Vagina (tissue), 2 donors: ENCODE measurements around the gene SFI1.

Experiments
- POLR2A ChIP-seq, 2 donors: fragments of 450-650 bp; IDR thresholded peaks; one replicate each; pipeline ENCODE4 v1.6.1; 2017; ENCODE audit warnings: antibody characterized with exemption in 2 of 2, mild to moderate bottlenecking in 2 of 2, moderate library complexity in 2 of 2
- POLR2AphosphoS5 ChIP-seq, 2 donors: sonication (generic); formaldehyde crosslinking; IDR thresholded peaks; one replicate each; pipeline ENCODE4 v1.9.0; 2017; ENCODE audit warnings: antibody characterized with exemption in 2 of 2, mild to moderate bottlenecking in 2 of 2, low read depth in 1 of 2; ENCODE audit not compliant: insufficient read depth in 1 of 2
- TF ChIP-seq, protein P1 (sequence below), 3 experiments: fragments of 450-650 bp in 2 of 3; fragments of 200-600 bp in 1 of 3; sonication (generic) in 1 of 3; IDR thresholded peaks; one replicate each; pipeline ENCODE4 v1.5.1; 2017 to 2019; ENCODE audit warnings: antibody characterized with exemption in 3 of 3, mild to moderate bottlenecking in 2 of 3, moderate library complexity in 2 of 3

DNA sequence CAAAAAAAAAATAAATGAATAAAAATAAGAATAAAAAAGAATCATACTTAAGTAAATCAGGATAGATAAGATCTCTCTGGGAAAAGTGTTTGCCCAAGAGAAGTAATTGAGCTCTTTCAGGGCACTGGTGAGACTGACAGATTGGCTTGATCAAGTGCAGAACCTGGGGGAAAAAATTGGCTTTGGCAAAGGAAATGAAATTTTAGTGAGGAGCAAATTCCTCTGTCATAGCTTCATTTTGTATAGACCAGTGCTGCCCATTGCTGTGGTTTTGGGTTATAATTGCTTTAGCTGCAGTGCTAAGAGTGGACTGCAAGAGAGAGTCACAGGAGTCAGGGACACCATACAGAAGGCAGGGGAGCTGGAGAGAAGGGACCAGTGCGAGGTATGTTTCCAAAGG lies 35.7 kb downstream of the SFI1 start:
- TF ChIP-seq, protein P1, sequence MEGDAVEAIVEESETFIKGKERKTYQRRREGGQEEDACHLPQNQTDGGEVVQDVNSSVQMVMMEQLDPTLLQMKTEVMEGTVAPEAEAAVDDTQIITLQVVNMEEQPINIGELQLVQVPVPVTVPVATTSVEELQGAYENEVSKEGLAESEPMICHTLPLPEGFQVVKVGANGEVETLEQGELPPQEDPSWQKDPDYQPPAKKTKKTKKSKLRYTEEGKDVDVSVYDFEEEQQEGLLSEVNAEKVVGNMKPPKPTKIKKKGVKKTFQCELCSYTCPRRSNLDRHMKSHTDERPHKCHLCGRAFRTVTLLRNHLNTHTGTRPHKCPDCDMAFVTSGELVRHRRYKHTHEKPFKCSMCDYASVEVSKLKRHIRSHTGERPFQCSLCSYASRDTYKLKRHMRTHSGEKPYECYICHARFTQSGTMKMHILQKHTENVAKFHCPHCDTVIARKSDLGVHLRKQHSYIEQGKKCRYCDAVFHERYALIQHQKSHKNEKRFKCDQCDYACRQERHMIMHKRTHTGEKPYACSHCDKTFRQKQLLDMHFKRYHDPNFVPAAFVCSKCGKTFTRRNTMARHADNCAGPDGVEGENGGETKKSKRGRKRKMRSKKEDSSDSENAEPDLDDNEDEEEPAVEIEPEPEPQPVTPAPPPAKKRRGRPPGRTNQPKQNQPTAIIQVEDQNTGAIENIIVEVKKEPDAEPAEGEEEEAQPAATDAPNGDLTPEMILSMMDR (IDR thresholded peaks at IDR 0.05): no peak
- no peak for TF ChIP-seq POLR2A (IDR thresholded peaks at IDR 0.05)
- no peak for TF ChIP-seq POLR2AphosphoS5 (IDR thresholded peaks at IDR 0.05; ENCODE audit: insufficient read depth in 1 of 2, low read depth in 1 of 2)
